Measurements from ENCODE around the gene SULT6B1. TPM values are rescaled to one million over a fixed set of nuclear protein-coding genes. Genes with fewer than 3 reads are reported as not detected.

Gene SULT6B1, protein sequence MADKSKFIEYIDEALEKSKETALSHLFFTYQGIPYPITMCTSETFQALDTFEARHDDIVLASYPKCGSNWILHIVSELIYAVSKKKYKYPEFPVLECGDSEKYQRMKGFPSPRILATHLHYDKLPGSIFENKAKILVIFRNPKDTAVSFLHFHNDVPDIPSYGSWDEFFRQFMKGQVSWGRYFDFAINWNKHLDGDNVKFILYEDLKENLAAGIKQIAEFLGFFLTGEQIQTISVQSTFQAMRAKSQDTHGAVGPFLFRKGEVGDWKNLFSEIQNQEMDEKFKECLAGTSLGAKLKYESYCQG
- total RNA-seq: not detected in 2 replicates

DNA sequence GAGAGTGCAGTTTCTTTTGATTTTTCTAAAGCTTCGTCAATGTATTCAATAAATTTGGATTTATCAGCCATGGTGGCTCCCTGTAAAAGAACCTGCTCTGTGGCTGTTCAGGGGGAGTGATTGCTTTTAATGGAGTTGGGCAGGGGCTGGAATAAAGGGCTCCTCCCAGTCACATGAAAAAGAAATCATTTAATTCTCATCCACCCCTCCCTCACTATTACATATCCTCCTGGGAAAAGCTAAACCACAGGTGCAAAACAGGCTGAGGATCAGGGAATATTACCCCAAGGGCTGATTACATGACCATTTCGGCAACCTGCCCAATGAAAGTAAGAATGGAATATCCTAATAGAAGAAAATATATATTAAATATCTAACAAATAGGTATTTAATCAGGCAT is at the start of gene SULT6B1:
SULT6B1 (minus strand) TSS at position 101 of the 400 bp plus-strand sequence; CDS start at position 71, 30 bp downstream.

GRCh38 chr2:37231241-37232130 is 43.0 kb upstream of the SULT6B1 start, which contains the start of the genes CEBPZ and NDUFAF7:
TSS of gene CEBPZ (minus strand) at chr2:37231596. CDS start at chr2:37231567, 29 bp downstream.
TSS of gene NDUFAF7 (plus strand) at chr2:37231658. CDS start at chr2:37231706, 48 bp downstream.

DNA sequence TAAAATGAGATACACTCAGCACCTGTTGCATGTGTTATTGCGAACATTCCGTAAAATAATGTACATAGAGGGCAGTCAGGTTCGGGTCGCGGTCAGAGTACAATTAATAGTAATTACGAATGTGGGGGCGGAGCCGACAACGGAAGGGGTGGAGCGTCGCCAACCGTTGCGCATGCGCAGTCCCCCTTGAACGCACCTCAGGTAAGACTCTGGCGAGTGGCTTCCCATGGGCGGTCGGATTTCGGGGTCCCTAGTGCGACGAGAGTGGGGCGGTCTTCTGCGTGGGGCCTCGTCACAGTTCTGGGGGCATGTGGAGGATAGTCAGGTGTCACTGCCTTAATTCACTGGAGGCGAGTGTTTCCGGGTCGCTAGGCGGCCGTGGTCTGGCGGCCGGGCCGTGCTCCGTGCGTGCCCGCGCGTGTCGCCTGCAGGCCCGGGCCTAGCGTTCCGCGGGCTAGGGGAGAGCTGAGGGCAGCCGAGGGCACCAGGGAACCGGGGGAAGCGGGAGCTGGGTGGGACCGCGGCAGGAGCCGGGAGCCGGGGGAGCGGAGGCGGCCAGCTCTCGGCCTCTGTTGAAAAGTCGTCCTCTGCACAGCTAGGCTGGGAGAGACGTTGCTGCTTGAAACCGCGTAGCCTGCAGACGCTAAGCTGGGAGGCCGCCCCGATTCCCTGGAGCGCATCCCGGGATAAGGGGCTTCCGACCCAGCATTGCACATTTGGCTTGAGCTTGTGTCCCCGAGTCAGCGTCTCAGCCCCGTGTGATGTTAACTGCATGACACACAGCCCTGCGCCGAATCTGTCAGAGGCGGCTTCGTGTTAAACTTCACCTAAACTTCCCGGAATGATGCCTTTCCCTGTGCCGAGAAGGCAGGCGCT is 8.1 kb upstream of the SULT6B1 start, which contains the start of gene CEBPZOS:
CEBPZOS (plus strand) TSS at position 177 of the 876 bp plus-strand sequence. CDS start 3,209 bp downstream, outside the sequence.

GRCh38 chr2:37156857-37157714 is 31.4 kb downstream of the SULT6B1 start, which contains the start of gene EIF2AK2:
TSS of gene EIF2AK2 (minus strand) at chr2:37156980. CDS start at chr2:37147806, 9,174 bp downstream.

Other genes with a start within 250 kb of the SULT6B1 start
- 14.0 and 24.8 TPM in 2 replicates for gene STRN, start 222.1 kb downstream of the SULT6B1 start, total RNA-seq
- gene HEATR5B, start 104.3 kb downstream of the SULT6B1 start, total RNA-seq: 24.1 and 29.0 TPM in 2 replicates
- gene GPATCH11, start 104.2 kb downstream of the SULT6B1 start, total RNA-seq: 8.3 and 10.0 TPM in 2 replicates
- gene EIF2AK2, start 31.7 kb downstream of the SULT6B1 start, total RNA-seq: 30.9 and 52.0 TPM in 2 replicates
- 17.8 and 20.0 TPM in 2 replicates for gene CEBPZOS, start 7.8 kb upstream of the SULT6B1 start, total RNA-seq
- gene CEBPZ, start 42.9 kb upstream of the SULT6B1 start, total RNA-seq: 55.8 and 61.3 TPM in 2 replicates
- gene NDUFAF7, start 43.0 kb upstream of the SULT6B1 start, total RNA-seq: 17.5 and 18.3 TPM in 2 replicates
- gene PRKD3, start 136.2 kb upstream of the SULT6B1 start, total RNA-seq: 68.0 and 96.1 TPM in 2 replicates
- 44.2 and 44.5 TPM in 2 replicates for gene QPCT, start 156.0 kb upstream of the SULT6B1 start, total RNA-seq

All from smooth muscle cell of the umbilical artery (primary cell).